GM19193 (cell line): ENCODE data around the gene NEUROD1.

Source experiments
- POLR2A ChIP-seq: IDR thresholded peaks from 4 replicates; pipeline ENCODE4 v1.6.1; 2011; ENCODE audit not compliant: insufficient read depth, insufficient read length; ENCODE audit errors: extremely low read depth

Gene NEUROD1

DNA sequence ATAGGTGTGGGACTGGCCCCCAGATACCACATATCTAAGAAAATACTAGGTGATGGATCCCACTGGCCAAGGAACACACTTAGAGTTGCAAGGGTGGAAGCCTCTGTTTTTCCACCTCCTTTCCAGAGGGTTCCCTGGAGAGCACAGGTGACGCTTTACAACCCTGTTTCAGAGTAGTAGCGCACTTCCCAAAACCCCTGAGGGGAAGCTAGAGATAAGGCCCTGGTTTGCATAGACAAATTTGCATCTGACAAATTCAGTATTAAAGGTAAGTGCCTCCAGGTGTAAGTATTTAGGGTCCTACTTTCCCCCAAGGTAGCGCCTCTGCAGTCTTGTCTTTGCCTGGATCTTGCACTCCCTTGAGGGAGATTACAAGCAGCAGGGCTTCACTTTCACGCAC lies 22.9 kb downstream of the NEUROD1 start:
- TF ChIP-seq POLR2A: no peak

DNA sequence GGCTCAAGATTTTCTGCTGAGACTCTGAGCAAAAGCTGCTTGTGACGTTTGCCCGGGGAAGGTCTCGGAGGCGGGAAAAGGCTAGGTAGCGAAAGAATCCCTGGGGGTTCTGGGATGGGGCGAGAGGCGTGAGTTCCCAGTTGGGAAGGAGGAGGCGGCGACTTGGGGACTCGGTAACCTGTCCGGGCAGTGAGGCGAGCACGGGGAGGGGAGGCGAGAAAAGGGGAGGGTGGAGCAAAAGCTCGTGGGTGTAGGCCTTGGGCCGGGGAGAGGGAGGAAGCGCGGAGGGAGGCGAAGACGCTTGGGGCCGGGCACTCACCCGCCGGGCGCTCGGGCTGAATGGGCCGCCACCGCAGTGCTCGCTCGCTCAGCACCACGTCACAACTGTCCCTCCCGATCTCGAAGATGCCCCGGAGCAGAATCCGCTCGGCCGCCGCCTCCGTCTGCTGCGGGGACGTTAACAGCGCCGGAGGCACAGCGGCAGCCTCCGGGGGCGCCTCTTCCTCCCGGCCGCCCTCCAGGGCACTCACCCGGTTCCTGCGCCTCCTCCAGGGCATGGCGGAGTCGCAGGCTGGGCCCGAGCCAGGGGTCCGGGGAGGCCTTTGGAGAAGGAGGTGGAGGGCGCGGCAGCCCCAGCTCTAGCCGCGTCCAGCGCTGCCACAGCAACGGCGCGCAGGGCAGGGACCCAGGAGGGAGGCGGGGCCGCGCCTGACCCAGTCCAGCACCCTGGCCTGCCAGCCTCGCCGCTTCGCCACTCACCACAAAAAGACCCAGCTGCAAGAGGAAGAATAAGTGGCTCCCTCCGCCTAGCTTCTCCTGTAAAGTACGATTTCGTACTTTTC lies 23.6 kb downstream of the NEUROD1 start, which contains the start of gene CERKL:
Gene CERKL, minus strand, starts transcription at position 656 of the 842 bp plus-strand sequence. Its CDS starts 99 bp downstream, at position 557.
- peak; percentile 47 for TF ChIP-seq POLR2A

GRCh38 chr2:181655519-181655918 lies 24.8 kb downstream of the NEUROD1 start:
- TF ChIP-seq POLR2A: no peak

GRCh38 chr2:181649436-181649979 lies 30.8 kb downstream of the NEUROD1 start:
- no peak for TF ChIP-seq POLR2A

GRCh38 chr2:181648478-181649155 lies 31.7 kb downstream of the NEUROD1 start:
- TF ChIP-seq POLR2A: no peak

GRCh38 chr2:181646415-181646987 lies 33.8 kb downstream of the NEUROD1 start:
- TF ChIP-seq POLR2A: no peak

GRCh38 chr2:181643151-181643550 lies 37.2 kb downstream of the NEUROD1 start:
- TF ChIP-seq POLR2A: no peak

DNA sequence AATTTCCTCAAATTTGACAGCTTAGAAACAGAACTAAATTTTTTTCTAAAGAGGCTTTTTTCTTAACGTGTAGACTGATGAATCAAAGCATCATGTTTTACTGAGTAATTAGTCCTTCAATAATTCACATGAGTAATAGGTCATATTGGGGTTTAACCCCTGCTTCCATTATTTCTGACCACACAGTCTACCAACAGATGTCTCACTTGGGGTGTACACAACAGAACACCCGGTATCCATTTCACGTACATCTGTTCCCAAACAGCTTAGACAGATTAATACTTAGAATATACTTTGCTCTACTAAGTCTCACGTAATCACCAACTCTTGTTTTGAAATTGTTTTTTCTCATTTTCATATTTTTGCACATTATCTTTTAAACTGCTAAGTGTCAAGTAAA lies 38.2 kb downstream of the NEUROD1 start:
- TF ChIP-seq POLR2A: no peak

- no peak for TF ChIP-seq POLR2A
These were observed 40.6 kb downstream of the NEUROD1 start for GRCh38 chr2:181639686-181640085.

DNA sequence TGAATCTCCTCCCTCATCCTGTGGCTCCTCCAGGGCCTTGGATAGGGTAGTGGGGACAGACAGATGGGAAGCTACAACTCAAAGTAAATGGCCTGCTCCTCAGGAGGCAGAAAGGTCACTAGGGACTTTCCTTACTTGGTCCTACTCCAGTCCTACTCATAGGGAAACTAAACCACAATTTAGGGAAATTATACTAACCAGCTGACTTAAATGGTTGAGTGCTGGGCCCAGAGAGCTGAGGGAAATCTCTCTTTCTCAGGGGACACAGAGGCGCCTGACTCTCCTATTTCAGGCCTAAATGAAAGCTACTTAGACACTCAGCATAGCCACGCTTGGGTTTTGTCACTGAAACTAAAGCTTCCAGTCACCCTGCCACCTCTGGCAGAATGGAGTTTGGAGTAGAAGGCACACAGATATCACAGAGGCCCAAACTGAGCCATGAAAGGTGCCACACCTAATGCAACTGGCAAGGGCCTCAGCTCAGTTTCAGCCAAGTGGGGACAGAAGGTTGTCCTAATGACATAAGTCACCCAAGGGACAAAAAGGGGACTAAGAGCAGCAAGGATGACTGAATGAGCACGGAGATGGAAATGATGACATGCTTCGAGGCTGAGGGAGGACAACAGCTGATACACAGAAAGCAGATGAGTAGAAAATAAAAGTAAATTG lies 47.5 kb downstream of the NEUROD1 start:
- TF ChIP-seq POLR2A: no peak

- no peak for TF ChIP-seq POLR2A
These were observed 51.4 kb downstream of the NEUROD1 start for GRCh38 chr2:181628590-181629585.

DNA sequence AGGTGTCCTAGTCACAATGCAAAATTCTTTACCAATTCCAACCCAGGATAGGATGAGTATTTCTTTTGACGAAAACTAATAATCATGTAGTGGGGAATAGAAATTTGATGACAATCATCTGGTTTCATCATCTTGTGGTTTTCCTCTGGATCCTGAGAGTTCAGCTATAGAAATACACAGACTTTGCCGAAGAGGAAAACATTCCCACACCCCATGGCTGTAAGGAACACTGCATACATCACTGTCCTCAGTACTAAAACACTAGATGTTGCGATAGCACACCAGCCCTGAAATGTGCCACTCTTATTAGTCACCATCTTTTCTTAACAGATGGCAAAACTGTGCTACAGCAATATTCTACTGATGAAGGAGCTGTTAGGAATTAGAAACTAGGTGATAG lies 52.8 kb downstream of the NEUROD1 start:
- no peak for TF ChIP-seq POLR2A

DNA sequence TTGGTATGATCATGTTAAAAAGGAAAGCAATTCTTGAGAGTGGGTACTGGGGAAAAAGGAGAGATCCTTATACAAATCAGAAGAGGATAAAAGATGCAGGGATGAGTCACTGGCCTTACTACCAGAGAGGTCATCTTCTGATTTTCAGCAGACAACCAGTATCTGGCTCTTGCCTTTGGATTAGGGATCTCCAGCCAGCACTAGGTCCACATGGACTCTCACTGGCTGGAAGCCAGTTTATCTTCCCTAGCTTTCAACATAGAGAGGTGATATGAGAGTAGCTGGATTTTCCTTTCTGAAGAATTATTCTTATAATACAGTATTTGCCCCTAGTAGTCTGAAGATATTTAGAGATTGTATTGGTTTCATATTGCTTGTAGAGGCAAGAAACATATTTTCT lies 53.6 kb downstream of the NEUROD1 start:
- TF ChIP-seq POLR2A: no peak
